Endodermal cell (in vitro differentiated cells): ENCODE measurements around the gene APLN. TPM values are rescaled to one million over a fixed set of nuclear protein-coding genes. Genes with fewer than 3 reads are reported as not detected.

Source experiments
- DNase-seq: peaks from one replicate; pipeline ENCODE4 v3.0.0-alpha.2; 2017
- H3K27ac ChIP-seq: 2 replicates; pipeline ENCODE4 v1.5.1; 2013; ENCODE audit warnings: mild to moderate bottlenecking, low read depth, low read length, moderate library complexity
- H3K27me3 ChIP-seq: 2 replicates; pipeline ENCODE4 v1.6.1; 2013; ENCODE audit warnings: mild to moderate bottlenecking, low read length, moderate library complexity; ENCODE audit not compliant: insufficient read depth, control insufficient read depth, poor library complexity, severe bottlenecking
- H3K36me3 ChIP-seq: 2 replicates; pipeline ENCODE4 v1.7.0; 2013; ENCODE audit warnings: mild to moderate bottlenecking, low read length, moderate library complexity; ENCODE audit not compliant: control insufficient read depth, insufficient read depth
- H3K4me1 ChIP-seq: one replicate; pipeline ENCODE4 v1.7.0; 2013; ENCODE audit warnings: low read length; ENCODE audit not compliant: control insufficient read depth, insufficient read depth
- H3K4me3 ChIP-seq: 2 replicates; pipeline ENCODE4 v1.5.1; 2013; ENCODE audit warnings: mild to moderate bottlenecking, low read length, moderate library complexity
- H3K9ac ChIP-seq: 2 replicates; pipeline ENCODE4 v1.6.1; 2013; ENCODE audit warnings: mild to moderate bottlenecking, low read length, moderate library complexity; ENCODE audit not compliant: poor library complexity, severe bottlenecking; ENCODE audit errors: extremely low read depth
- H3K9me3 ChIP-seq: 2 replicates; pipeline ENCODE4 v1.6.1; 2013; ENCODE audit warnings: mild to moderate bottlenecking, low read length, moderate library complexity; ENCODE audit not compliant: control insufficient read depth
- H3K27ac Mint-ChIP-seq: 2 replicates; pipeline ENCODE4 v1.8.0; 2020; ENCODE audit warnings: mixed read lengths
- H3K27me3 Mint-ChIP-seq: 2 replicates; pipeline ENCODE4 v1.8.0; 2021; ENCODE audit warnings: mild to moderate bottlenecking, mixed read lengths; ENCODE audit not compliant: insufficient read depth
- H3K36me3 Mint-ChIP-seq: 2 replicates; pipeline ENCODE4 v1.8.0; 2020; ENCODE audit warnings: low read depth, mixed read lengths
- H3K4me1 Mint-ChIP-seq: 2 replicates; pipeline ENCODE4 v1.8.0; 2020; ENCODE audit warnings: mixed read lengths
- H3K4me3 Mint-ChIP-seq: 2 replicates; pipeline ENCODE4 v1.8.0; 2020; ENCODE audit warnings: mild to moderate bottlenecking, moderate library complexity, mixed read lengths
- H3K9me3 Mint-ChIP-seq: 2 replicates; pipeline ENCODE4 v1.8.0; 2020; ENCODE audit warnings: mild to moderate bottlenecking, mixed read lengths
- CTCF ChIP-seq: fragments of 200-600 bp; sonication (generic); conservative IDR thresholded peaks from 2 replicates; pipeline ENCODE4 v1.5.0; 2021; ENCODE audit warnings: antibody characterized with exemption, mild to moderate bottlenecking
- WGBS, 2 experiments: methylation state at CpG; one replicate each; pipeline versions ENCODE4 v1.1.5 to v1.1.7; 2013; ENCODE audit warnings: missing lambda C conversion rate in 2 of 2, mixed read lengths in 1 of 2; ENCODE audit not compliant: insufficient coverage in 1 of 2, insufficient read length in 1 of 2; 5-methylcytosine and 5-hydroxymethylcytosine counted together
- total RNA-seq, 2 donors: library from RNA; stranded (reverse); fragmentation: NEBNext Ultra II Directional in 1 of 2; extraction: Animal tissue kit (Norgen Biotek cat#: 25700) in 1 of 2; gene quantifications; 2 replicates in 1 of 2; 3 replicates in 1 of 2; pipeline ENCODE4 v1.2.1, GENCODE V29; 2021

The APLN gene
- total RNA-seq, 2 donors from 2014 or later, result 0.22 TPM; not detected in 1

- no peak overlapping the region for H3K27ac Mint-ChIP-seq
- no peaks in the 10 kb centered on the region for H3K27me3 ChIP-seq
- no peaks in the 10 kb centered on the region for H3K36me3 ChIP-seq
- no peak overlapping the region for H3K4me3 Mint-ChIP-seq
- no peaks in the 10 kb centered on the region for H3K9me3 ChIP-seq
- peaks cover 7% of the 10 kb centered on the region for H3K9me3 Mint-ChIP-seq
- TF ChIP-seq CTCF, result no peak
- 90% methylated on average over 1 of the region's 1 CpG; no CpG with 5 or more reads in 1 of the 2 experiments for WGBS, 2 experiments
- H3K4me1 Mint-ChIP-seq, result peaks cover 6% of the 10 kb centered on the region
- peaks cover 4% of the 10 kb centered on the region for H3K4me1 ChIP-seq
- no peak overlapping the region for H3K4me3 ChIP-seq
- peaks cover 24% of the 10 kb centered on the region for H3K27me3 Mint-ChIP-seq
- no peak for DNase-seq
- no peak overlapping the region for H3K9ac ChIP-seq
- H3K36me3 Mint-ChIP-seq, result no peaks in the 10 kb centered on the region
- no peak overlapping the region for H3K27ac ChIP-seq
Measured at GRCh38 chrX:129640737-129641136, 14.0 kb downstream of the APLN start.

GRCh38 chrX:129638917-129639316, 15.8 kb downstream of the APLN start:
- Histone ChIP-seq H3K4me3 (no peak overlapping the region), H3K27ac (no peak overlapping the region), H3K9ac (no peak overlapping the region), H3K4me1 (peaks cover 4% of the 10 kb centered on the region), H3K36me3 (no peaks in the 10 kb centered on the region), H3K27me3 (no peaks in the 10 kb centered on the region), H3K9me3 (no peaks in the 10 kb centered on the region)
- Mint-ChIP-seq H3K27me3 (peaks cover 17% of the 10 kb centered on the region), H3K27ac (no peak overlapping the region), H3K9me3 (peaks cover 7% of the 10 kb centered on the region), H3K4me3 (no peak overlapping the region), H3K36me3 (no peaks in the 10 kb centered on the region), H3K4me1 (peaks cover 6% of the 10 kb centered on the region)
- DNase-seq, result peak; percentile 65
- TF ChIP-seq CTCF, result peak; percentile 32
- WGBS, 2 experiments, result 86% methylated on average over 5 of the region's 8 CpGs; no CpG with 5 or more reads in 1 of the 2 experiments

- 49 to 90% methylated on average over 4 to 13 of the region's 13 CpGs for WGBS, 2 experiments
Measured at GRCh38 chrX:129637217-129638109, 17.3 kb downstream of the APLN start.

More at GRCh38 chrX:129637217-129638109, 17.3 kb downstream of the APLN start:
- Histone ChIP-seq H3K9ac (no peak overlapping the region), H3K4me3 (no peak overlapping the region), H3K4me1 (peaks cover 4% of the 10 kb centered on the region), H3K27ac (no peak overlapping the region), H3K36me3 (no peaks in the 10 kb centered on the region), H3K9me3 (no peaks in the 10 kb centered on the region), H3K27me3 (no peaks in the 10 kb centered on the region)
- peak; percentile 98 for TF ChIP-seq CTCF
- peak; percentile 90 for DNase-seq
- H3K4me3 Mint-ChIP-seq, result no peak overlapping the region
- H3K36me3 Mint-ChIP-seq, result no peaks in the 10 kb centered on the region
- peaks cover 14% of the 10 kb centered on the region for H3K27me3 Mint-ChIP-seq
- no peak overlapping the region for H3K27ac Mint-ChIP-seq
- peaks cover 7% of the 10 kb centered on the region for H3K9me3 Mint-ChIP-seq
- H3K4me1 Mint-ChIP-seq, result peaks cover 6% of the 10 kb centered on the region
